ENCODE data around the gene RBM23. TPM values are rescaled to one million over a fixed set of nuclear protein-coding genes. Genes with fewer than 3 reads are reported as not detected.

RBM23 gene
- total and polyA plus RNA-seq, 9 of the 15 experiments (the other 6 are each of a cell fraction or from before 2014, with no cell fraction given) = 46.0 to 102 (median 58.5) TPM

GRCh38 chr14:22872033-22872832 lies 46.7 kb downstream of the RBM23 start (continued):
- peak; percentile 3; the same call in 1 of the 2 replicates for TF ChIP-seq FOSL1 (tag; conservative IDR thresholded peaks at IDR 0.05)
- no peak for TF ChIP-seq XRCC3 (IDR thresholded peaks at IDR 0.05)
- no peak for TF ChIP-seq FOXJ2 (tag; IDR thresholded peaks at IDR 0.05)
- no peak for TF ChIP-seq ILF3 (IDR thresholded peaks at IDR 0.05; ENCODE audit: borderline replicate concordance)
- peak; percentile 3; the same call in 1 of the 2 replicates for TF ChIP-seq PHF8 (IDR thresholded peaks at IDR 0.05; ENCODE audit: borderline replicate concordance, low read length)
- TF ChIP-seq CBFB (CRISPR knock-in tag; IDR thresholded peaks at IDR 0.05) = no peak
- TF ChIP-seq PHB (CRISPR knock-in tag; IDR thresholded peaks at IDR 0.05) = no peak
- no peak for TF ChIP-seq ZNF586 (CRISPR knock-in tag; conservative IDR thresholded peaks at IDR 0.05)
- TF ChIP-seq E2F6 (IDR thresholded peaks at IDR 0.05; ENCODE audit: borderline replicate concordance in 1 of 2, extremely low read depth in 1 of 2, insufficient read depth in 1 of 2, insufficient read length in 1 of 2, low read depth in 1 of 2, low read length in 1 of 2, poor library complexity in 1 of 2, severe bottlenecking in 1 of 2) = no peak
- no peak for TF ChIP-seq ZNF124 (CRISPR knock-in tag; IDR thresholded peaks at IDR 0.05)
- TF ChIP-seq HNRNPLL (IDR thresholded peaks at IDR 0.05; ENCODE audit: low read depth, low read length, poor library complexity, severe bottlenecking) = no peak
- TF ChIP-seq E2F1 (CRISPR knock-in tag; IDR thresholded peaks at IDR 0.05) = no peak
- TF ChIP-seq POU5F1 (IDR thresholded peaks at IDR 0.05; ENCODE audit: borderline replicate concordance, low read depth, low read length, partially characterized antibody) = no peak
- no peak for TF ChIP-seq ZNF274 (IDR thresholded peaks at IDR 0.05; ENCODE audit: borderline replicate concordance, low read depth, low read length)
- no peak for TF ChIP-seq ZNF347 (CRISPR knock-in tag; IDR thresholded peaks at IDR 0.05; ENCODE audit: low read depth)
- TF ChIP-seq, protein P1, sequence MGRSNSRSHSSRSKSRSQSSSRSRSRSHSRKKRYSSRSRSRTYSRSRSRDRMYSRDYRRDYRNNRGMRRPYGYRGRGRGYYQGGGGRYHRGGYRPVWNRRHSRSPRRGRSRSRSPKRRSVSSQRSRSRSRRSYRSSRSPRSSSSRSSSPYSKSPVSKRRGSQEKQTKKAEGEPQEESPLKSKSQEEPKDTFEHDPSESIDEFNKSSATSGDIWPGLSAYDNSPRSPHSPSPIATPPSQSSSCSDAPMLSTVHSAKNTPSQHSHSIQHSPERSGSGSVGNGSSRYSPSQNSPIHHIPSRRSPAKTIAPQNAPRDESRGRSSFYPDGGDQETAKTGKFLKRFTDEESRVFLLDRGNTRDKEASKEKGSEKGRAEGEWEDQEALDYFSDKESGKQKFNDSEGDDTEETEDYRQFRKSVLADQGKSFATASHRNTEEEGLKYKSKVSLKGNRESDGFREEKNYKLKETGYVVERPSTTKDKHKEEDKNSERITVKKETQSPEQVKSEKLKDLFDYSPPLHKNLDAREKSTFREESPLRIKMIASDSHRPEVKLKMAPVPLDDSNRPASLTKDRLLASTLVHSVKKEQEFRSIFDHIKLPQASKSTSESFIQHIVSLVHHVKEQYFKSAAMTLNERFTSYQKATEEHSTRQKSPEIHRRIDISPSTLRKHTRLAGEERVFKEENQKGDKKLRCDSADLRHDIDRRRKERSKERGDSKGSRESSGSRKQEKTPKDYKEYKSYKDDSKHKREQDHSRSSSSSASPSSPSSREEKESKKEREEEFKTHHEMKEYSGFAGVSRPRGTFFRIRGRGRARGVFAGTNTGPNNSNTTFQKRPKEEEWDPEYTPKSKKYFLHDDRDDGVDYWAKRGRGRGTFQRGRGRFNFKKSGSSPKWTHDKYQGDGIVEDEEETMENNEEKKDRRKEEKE (IDR thresholded peaks at IDR 0.05; ENCODE audit: borderline replicate concordance in 1 of 2, control insufficient read depth in 1 of 2, low read depth in 2 of 2, low read length in 1 of 2) = no peak
- no peak for TF ChIP-seq PCBP2 (IDR thresholded peaks at IDR 0.05; ENCODE audit: low read depth, low read length, poor library complexity, severe bottlenecking)
- TF ChIP-seq MYNN (IDR thresholded peaks at IDR 0.05) = no peak
- no peak for TF ChIP-seq MYNN (CRISPR knock-in tag; IDR thresholded peaks at IDR 0.05)
- TF ChIP-seq BDP1 (IDR thresholded peaks at IDR 0.05; ENCODE audit: insufficient read depth, insufficient read length) = no peak
- TF ChIP-seq NFRKB (IDR thresholded peaks at IDR 0.05; ENCODE audit: low read depth) = no peak
- TF ChIP-seq RAD21 (CRISPR knock-in tag; conservative IDR thresholded peaks at IDR 0.05 in 1 of 2, IDR thresholded peaks at IDR 0.05 in 1 of 2) = peak; percentile 69 to 73

Measured in K562 (cell line).